Tibial artery (tissue), 4 donors: Measurements from ENCODE around the gene COL18A1.

ENCODE experiments used
- DNase-seq, 2 donors: peaks; one replicate each; pipeline ENCODE4 v3.0.0-alpha.2; 2019
- H3K27ac ChIP-seq, 2 donors: fragments of 200-600 bp; sonication (generic) in 1 of 2; 1 replicate in 1 of 2; 2 replicates in 1 of 2; pipeline ENCODE4 v1.5.1; 2018 to 2019; ENCODE audit warnings: mild to moderate bottlenecking in 1 of 2
- H3K27me3 ChIP-seq, 2 donors: fragments of 200-600 bp; sonication (generic) in 1 of 2; one replicate each; pipeline versions ENCODE4 v1.5.1 to v1.6.0; 2016 to 2019
- H3K36me3 ChIP-seq, 3 donors: fragments of 200-600 bp; sonication (generic) in 2 of 3; one replicate each; pipeline ENCODE4 v1.5.1; 2016 to 2019; ENCODE audit warnings: mild to moderate bottlenecking in 2 of 3
- H3K4me1 ChIP-seq, 4 donors: fragments of 200-600 bp; sonication (generic) in 2 of 4; 1 replicate in 3 of 4; 2 replicates in 1 of 4; pipeline ENCODE4 v1.5.1; 2016 to 2019
- H3K4me3 ChIP-seq, 2 donors: fragments of 200-600 bp; sonication (generic) in 1 of 2; 1 replicate in 1 of 2; 2 replicates in 1 of 2; pipeline ENCODE4 v1.5.1; 2018 to 2019; ENCODE audit warnings: mild to moderate bottlenecking in 2 of 2
- H3K9me3 ChIP-seq, 3 donors: fragments of 200-600 bp; sonication (generic) in 1 of 3; one replicate each; pipeline ENCODE4 v1.5.1; 2016 to 2019
- CTCF ChIP-seq, 2 experiments: fragments of 200-600 bp in 1 of 2; fragments of 450-650 bp in 1 of 2; IDR thresholded peaks; one replicate each; pipeline ENCODE4 v1.5.1; 2017 to 2019; ENCODE audit warnings: antibody characterized with exemption in 2 of 2, mild to moderate bottlenecking in 1 of 2, moderate library complexity in 1 of 2
- intact Hi-C: fragments of 100-400 bp; cut with DNase I; formaldehyde crosslinking; loops from one replicate; pipeline ENCODE4 v1.15.0; 2023; ENCODE audit warnings: low total_unique reads

Gene COL18A1

GRCh38 chr21:45513003-45513717 lies 108.2 kb downstream of the COL18A1 start:
- no peak overlapping the region for H3K27ac ChIP-seq

GRCh38 chr21:45513741-45514310 lies 108.9 kb downstream of the COL18A1 start:
- H3K9me3 ChIP-seq: peaks cover 0 to 8% (median 6%) of the 10 kb centered on the region in 3 donors
- peak in 1 of 2 donors; percentile 63 for DNase-seq
- no peak overlapping the region for H3K4me3 ChIP-seq
- intact Hi-C loops: no loop called here
- peaks cover 0 to 17% (median 0%) of the 10 kb centered on the region in 4 donors for H3K4me1 ChIP-seq
- no peaks in the 10 kb centered on the region for H3K27me3 ChIP-seq
- no peak overlapping the region for H3K27ac ChIP-seq
- H3K36me3 ChIP-seq: peaks cover 34 to 55% (median 34%) of the 10 kb centered on the region in 3 donors
- no peak for TF ChIP-seq CTCF (IDR thresholded peaks at IDR 0.05)

More at GRCh38 chr21:45513003-45513717, 108.2 kb downstream of the COL18A1 start:
- H3K36me3 ChIP-seq: peaks cover 34 to 60% (median 34%) of the 10 kb centered on the region in 3 donors
- no peaks in the 10 kb centered on the region for H3K27me3 ChIP-seq
- DNase-seq: peak in 1 of 2 donors; percentile 66
- peaks cover 0 to 17% (median 0%) of the 10 kb centered on the region in 4 donors for H3K4me1 ChIP-seq
- TF ChIP-seq CTCF (IDR thresholded peaks at IDR 0.05): no peak
- peaks cover 0 to 2% (median 0%) of the 10 kb centered on the region in 3 donors for H3K9me3 ChIP-seq
- H3K4me3 ChIP-seq: no peak overlapping the region
- intact Hi-C loops: no loop called here

DNA sequence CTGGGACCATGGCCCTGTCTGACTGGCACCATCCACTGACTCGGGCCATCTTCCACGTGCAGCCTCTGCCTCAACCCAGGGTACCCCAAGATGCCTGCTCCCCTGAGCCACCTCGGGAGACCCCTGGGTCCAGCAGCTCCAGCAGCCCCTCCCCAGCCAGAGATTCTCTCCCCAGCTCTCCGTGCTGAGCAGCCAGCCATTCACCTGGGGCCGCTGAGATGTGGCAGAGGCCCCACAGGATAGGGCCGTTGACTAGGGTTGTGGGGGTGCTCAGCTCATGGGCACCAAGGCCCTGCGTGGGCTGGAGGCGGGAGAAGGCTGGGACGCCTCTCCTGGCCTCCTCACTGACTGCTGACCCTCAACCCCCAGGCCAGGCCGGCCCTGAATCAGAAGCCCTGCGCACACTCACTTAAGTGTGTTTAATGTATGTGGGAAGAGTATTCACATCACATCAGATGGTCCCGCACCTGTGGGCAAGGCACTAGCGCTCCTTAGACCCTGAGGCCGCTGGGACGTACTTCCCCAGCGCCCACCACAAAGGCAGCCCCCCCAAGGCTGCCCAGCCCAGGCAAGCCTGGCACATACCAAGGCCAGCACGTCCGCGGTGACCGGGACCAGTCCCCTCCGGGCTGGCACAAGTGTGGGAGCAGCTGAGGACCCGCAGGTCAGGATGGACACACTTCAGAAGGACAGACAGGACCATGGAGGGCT lies 109.5 kb downstream of the COL18A1 start:
- Histone ChIP-seq H3K27me3 (no peaks in the 10 kb centered on the region), H3K4me1 (peaks cover 0 to 17% (median 0%) of the 10 kb centered on the region in 4 donors), H3K36me3 (peaks cover 30 to 49% (median 30%) of the 10 kb centered on the region in 3 donors), H3K9me3 (peaks cover 0 to 15% (median 11%) of the 10 kb centered on the region in 3 donors), H3K27ac (no peak overlapping the region), H3K4me3 (no peak overlapping the region)
- TF ChIP-seq CTCF (IDR thresholded peaks at IDR 0.05): no peak
- intact Hi-C loops: no loop called here
- peak in 1 of 2 donors; percentile 66 for DNase-seq

DNA sequence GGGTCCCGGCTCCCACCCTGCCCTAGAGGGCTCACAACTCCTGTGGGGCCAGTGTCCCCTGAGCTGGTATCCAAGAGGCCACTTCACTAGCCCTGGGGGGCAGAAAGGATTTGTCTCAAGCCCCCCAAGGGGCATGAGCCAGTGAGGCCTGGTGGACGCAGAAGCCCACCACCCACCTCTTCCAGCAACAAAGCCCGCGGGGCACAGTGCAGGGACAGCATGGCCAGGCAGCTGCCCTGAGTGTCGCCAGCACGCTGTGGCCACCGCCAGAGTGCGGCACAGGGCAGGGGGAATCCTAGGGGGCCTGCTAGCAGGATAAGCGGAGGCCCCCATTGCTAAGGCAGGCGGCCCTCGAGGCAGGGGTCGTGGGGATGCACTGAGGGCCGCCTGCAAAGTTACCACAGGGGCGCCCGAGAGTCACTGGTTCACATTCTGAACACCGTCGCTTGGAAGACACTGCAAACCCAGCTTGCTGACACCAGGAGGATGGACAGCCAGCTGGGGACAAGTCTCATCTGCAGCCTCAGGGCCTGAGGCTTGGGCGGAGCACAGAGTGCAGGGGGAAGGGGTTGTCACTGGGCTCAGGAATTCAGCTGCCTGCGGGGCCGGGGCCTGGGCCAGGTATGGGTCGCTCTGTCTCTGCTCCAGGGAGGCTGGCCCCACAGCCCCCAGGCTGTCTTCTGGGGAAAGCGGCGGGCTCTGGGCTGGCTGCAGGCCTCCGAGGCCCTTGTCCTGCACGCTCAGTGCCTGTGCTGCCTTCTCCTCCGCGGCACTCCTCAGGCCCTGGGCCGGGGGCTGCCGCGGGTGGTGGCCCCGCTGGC lies 110.5 kb downstream of the COL18A1 start:
- intact Hi-C loops: no loop called here
- H3K4me3 ChIP-seq: no peak overlapping the region
- no peak for TF ChIP-seq CTCF (IDR thresholded peaks at IDR 0.05)
- peaks cover 0 to 17% (median 0%) of the 10 kb centered on the region in 4 donors for H3K4me1 ChIP-seq
- H3K27me3 ChIP-seq: no peaks in the 10 kb centered on the region
- H3K9me3 ChIP-seq: peaks cover 0 to 21% (median 18%) of the 10 kb centered on the region in 3 donors
- H3K36me3 ChIP-seq: peaks cover 21 to 39% (median 22%) of the 10 kb centered on the region in 3 donors
- DNase-seq: peak in 1 of 2 donors; percentile 62
- no peak overlapping the region for H3K27ac ChIP-seq
